Small intestine (tissue), 7 donors: ENCODE results near the gene ITPKA. TPM values are rescaled to one million over a fixed set of nuclear protein-coding genes. Genes with fewer than 3 reads are reported as not detected.

Experiments
- DNase-seq, 2 donors: peaks; one replicate each; pipeline versions ENCODE4 v3.0.0 to v3.0.0-alpha.2; 2013
- FAIRE-seq: peaks from 2 replicates; lab custom pipeline; 2012; peaks lifted over from hg19 to GRCh38; lab: Jason Lieb, UNC
- H3K27ac ChIP-seq, 3 donors: one replicate each; pipeline ENCODE4 v1.5.1; 2013; ENCODE audit warnings: low read length in 2 of 3, mild to moderate bottlenecking in 2 of 3, control low read depth in 1 of 3, inconsistent platforms in 1 of 3, low read depth in 1 of 3, moderate library complexity in 1 of 3
- H3K27me3 ChIP-seq, 3 donors: one replicate each; pipeline ENCODE4 v1.6.1; 2013; ENCODE audit warnings: low read length in 3 of 3, inconsistent platforms in 1 of 3; ENCODE audit not compliant: control insufficient read depth in 3 of 3, insufficient read depth in 3 of 3
- H3K36me3 ChIP-seq, 3 donors: one replicate each; pipeline ENCODE4 v1.6.1; 2013; ENCODE audit warnings: low read length in 3 of 3, inconsistent platforms in 1 of 3, low read depth in 1 of 3, mild to moderate bottlenecking in 1 of 3, moderate library complexity in 1 of 3; ENCODE audit not compliant: control insufficient read depth in 3 of 3, insufficient read depth in 2 of 3
- H3K4me1 ChIP-seq, 3 donors: one replicate each; pipeline ENCODE4 v1.6.1; 2013; ENCODE audit warnings: low read length in 2 of 3, inconsistent platforms in 1 of 3, low read depth in 1 of 3, mild to moderate bottlenecking in 1 of 3, moderate library complexity in 1 of 3; ENCODE audit not compliant: control insufficient read depth in 3 of 3, insufficient read depth in 2 of 3
- H3K4me3 ChIP-seq, 3 donors: one replicate each; pipeline ENCODE4 v1.5.1; 2013; ENCODE audit warnings: low read length in 3 of 3, control low read depth in 1 of 3, inconsistent platforms in 1 of 3, low read depth in 1 of 3, mild to moderate bottlenecking in 1 of 3, moderate library complexity in 1 of 3
- H3K9me3 ChIP-seq, 2 donors: one replicate each; pipeline ENCODE4 v1.6.1; 2013; ENCODE audit warnings: low read depth in 1 of 2, low read length in 1 of 2; ENCODE audit not compliant: control insufficient read depth in 2 of 2, insufficient read depth in 1 of 2
- WGBS, 3 donors: extraction: QIAGEN DNeasy Blood & Tissue Kit; methylation state at CpG; one replicate each; pipeline ENCODE4 v1.1.7; 2013; 5-methylcytosine and 5-hydroxymethylcytosine counted together
- polyA plus RNA-seq, 4 donors: library from polyadenylated mRNA; stranded (reverse) in 3 of 4; unstranded in 1 of 4; fragments of 200-250 nt in 3 of 4; fragments of 120-200 nt in 1 of 4; gene quantifications; one replicate each; pipeline versions ENCODE4 v1.2.1 to v1.2.3, GENCODE V29; 2013
- donor health status: healthy with polysubstance abuse.
- donor health status: control.
- donor health status: control.
- donor health status: Bipolar disorder and iron deficiency.
- donor health status: healthy.

Gene ITPKA
- polyA plus RNA-seq, 4 donors, result 30.3 to 93.9 (median 48.4) TPM

GRCh38 chr15:41484937-41485625, 8.6 kb upstream of the ITPKA start:
- Histone ChIP-seq H3K9me3 (no peaks in the 10 kb centered on the region), H3K27ac (no peak overlapping the region), H3K36me3 (peaks cover 5 to 48% (median 8%) of the 10 kb centered on the region in 3 donors), H3K4me1 (peaks cover 0 to 50% (median 9%) of the 10 kb centered on the region in 3 donors), H3K27me3 (no peaks in the 10 kb centered on the region), H3K4me3 (no peak overlapping the region)
- no peak for DNase-seq
- no peak for FAIRE-seq
- 84 to 92% (median 91%) methylated on average over 11 of the region's 11 CpGs for WGBS, 3 donors

- no peak overlapping the region for H3K4me3 ChIP-seq
- 88 to 97% (median 93%) methylated on average over 39 to 43 of the region's 43 CpGs for WGBS, 3 donors
- FAIRE-seq (no peak), DNase-seq (no peak)
- no peaks in the 10 kb centered on the region for H3K27me3 ChIP-seq
- peaks cover 0 to 38% (median 1%) of the 10 kb centered on the region in 3 donors for H3K36me3 ChIP-seq
- H3K4me1 ChIP-seq, result peaks cover 0 to 41% (median 7%) of the 10 kb centered on the region in 3 donors
- no peak overlapping the region for H3K27ac ChIP-seq
- no peaks in the 10 kb centered on the region for H3K9me3 ChIP-seq
These were observed 7.4 kb upstream of the ITPKA start for GRCh38 chr15:41486286-41486685.

GRCh38 chr15:41487381-41487780, 6.3 kb upstream of the ITPKA start:
- H3K36me3 ChIP-seq, result peaks cover 0 to 36% (median 0%) of the 10 kb centered on the region in 3 donors
- no peak overlapping the region for H3K4me3 ChIP-seq
- no peak for FAIRE-seq
- H3K4me1 ChIP-seq, result peaks cover 0 to 41% (median 7%) of the 10 kb centered on the region in 3 donors
- H3K27ac ChIP-seq, result peak overlapping the region in 1 of 3 donors; percentile 60
- peak; percentile 54 to 55 for DNase-seq
- no peaks in the 10 kb centered on the region for H3K9me3 ChIP-seq
- no peaks in the 10 kb centered on the region for H3K27me3 ChIP-seq
- 39 to 69% (median 61%) methylated on average over 9 of the region's 9 CpGs for WGBS, 3 donors

GRCh38 chr15:41487802-41488201, 5.9 kb upstream of the ITPKA start:
- 72 to 86% (median 77%) methylated on average over 2 of the region's 2 CpGs for WGBS, 3 donors
- peaks cover 4 to 41% (median 10%) of the 10 kb centered on the region in 3 donors for H3K4me1 ChIP-seq
- H3K27me3 ChIP-seq, result no peaks in the 10 kb centered on the region
- H3K36me3 ChIP-seq, result peaks cover 0 to 36% (median 0%) of the 10 kb centered on the region in 3 donors
- no peak overlapping the region for H3K4me3 ChIP-seq
- DNase-seq, result no peak
- peak overlapping the region in 1 of 3 donors; percentile 28 for H3K27ac ChIP-seq
- FAIRE-seq, result no peak
- H3K9me3 ChIP-seq, result no peaks in the 10 kb centered on the region

GRCh38 chr15:41489641-41490040, 4.0 kb upstream of the ITPKA start:
- Histone ChIP-seq H3K9me3 (no peaks in the 10 kb centered on the region), H3K4me3 (no peak overlapping the region), H3K36me3 (peaks cover 0 to 27% (median 0%) of the 10 kb centered on the region in 3 donors), H3K27ac (no peak overlapping the region), H3K27me3 (peaks cover 0 to 3% (median 0%) of the 10 kb centered on the region in 3 donors), H3K4me1 (peaks cover 4 to 33% (median 10%) of the 10 kb centered on the region in 3 donors)
- 97 to 100% (median 98%) methylated on average over 2 of the region's 2 CpGs for WGBS, 3 donors
- DNase-seq, result no peak
- no peak for FAIRE-seq

GRCh38 chr15:41490355-41490754, 3.3 kb upstream of the ITPKA start:
- FAIRE-seq, result no peak
- peaks cover 0 to 9% (median 0%) of the 10 kb centered on the region in 3 donors for H3K27me3 ChIP-seq
- H3K4me1 ChIP-seq, result peaks cover 7 to 33% (median 10%) of the 10 kb centered on the region in 3 donors
- H3K36me3 ChIP-seq, result peaks cover 0 to 22% (median 0%) of the 10 kb centered on the region in 3 donors
- no peak for DNase-seq
- WGBS, 3 donors, result 45 to 52% (median 50%) methylated on average over 4 of the region's 4 CpGs
- H3K4me3 ChIP-seq, result no peak overlapping the region
- H3K27ac ChIP-seq, result no peak overlapping the region
- H3K9me3 ChIP-seq, result no peaks in the 10 kb centered on the region

GRCh38 chr15:41491889-41492288, 1.8 kb upstream of the ITPKA start:
- no peak for FAIRE-seq
- 88 to 92% (median 92%) methylated on average over 4 of the region's 4 CpGs for WGBS, 3 donors
- peaks cover 0 to 12% (median 2%) of the 10 kb centered on the region in 3 donors for H3K27me3 ChIP-seq

GRCh38 chr15:41492597-41493204, 973 bp upstream of the ITPKA start:
- 7 to 12% (median 11%) methylated on average over 15 of the region's 15 CpGs for WGBS, 3 donors
- peak overlapping the region; percentile 95 to 100 (median 96) for H3K27ac ChIP-seq
- H3K36me3 ChIP-seq, result peaks cover 0 to 29% (median 0%) of the 10 kb centered on the region in 3 donors
- no peaks in the 10 kb centered on the region for H3K9me3 ChIP-seq
- FAIRE-seq, result no peak
- H3K4me1 ChIP-seq, result peaks cover 6 to 44% (median 11%) of the 10 kb centered on the region in 3 donors
- H3K27me3 ChIP-seq, result peaks cover 0 to 12% (median 2%) of the 10 kb centered on the region in 3 donors
- H3K4me3 ChIP-seq, result peak overlapping the region in 2 of 3 donors; percentile 57 to 77
- peak in 1 of 2 donors; percentile 69 for DNase-seq

More at GRCh38 chr15:41491889-41492288, 1.8 kb upstream of the ITPKA start:
- Histone ChIP-seq H3K4me1 (peaks cover 10 to 44% (median 10%) of the 10 kb centered on the region in 3 donors), H3K4me3 (no peak overlapping the region), H3K36me3 (peaks cover 0 to 24% (median 0%) of the 10 kb centered on the region in 3 donors), H3K27ac (peak overlapping the region in 1 of 3 donors; percentile 100), H3K9me3 (no peaks in the 10 kb centered on the region)
- DNase-seq, result no peak
